Chondrocyte (in vitro differentiated cells): Measurements from ENCODE around the gene GRM7. TPM values are rescaled to one million over a fixed set of nuclear protein-coding genes. Genes with fewer than 3 reads are reported as not detected.

Experiments used
- DNase-seq: peaks from one replicate; pipeline ENCODE4 v3.0.0; 2021; ENCODE audit warnings: mixed read lengths, low spot score
- H3K27ac Mint-ChIP-seq: one replicate; pipeline ENCODE4 v1.8.0; 2021; ENCODE audit warnings: mild to moderate bottlenecking, moderate library complexity, mixed read lengths; ENCODE audit not compliant: unreplicated experiment
- H3K27me3 Mint-ChIP-seq: 2 replicates; pipeline ENCODE4 v1.8.0; 2021; ENCODE audit warnings: low read depth, mixed read lengths
- H3K36me3 Mint-ChIP-seq: 2 replicates; pipeline ENCODE4 v1.8.0; 2021; ENCODE audit warnings: low read depth, mixed read lengths
- H3K4me1 Mint-ChIP-seq: 2 replicates; pipeline ENCODE4 v1.8.0; 2021; ENCODE audit warnings: low read depth, mild to moderate bottlenecking, mixed read lengths
- H3K4me3 Mint-ChIP-seq: one replicate; pipeline ENCODE4 v1.8.0; 2021; ENCODE audit warnings: mild to moderate bottlenecking, moderate library complexity, mixed read lengths; ENCODE audit not compliant: unreplicated experiment
- H3K9me3 Mint-ChIP-seq: 2 replicates; pipeline ENCODE4 v1.8.0; 2021; ENCODE audit warnings: low read depth, mixed read lengths
- total RNA-seq: library from RNA; stranded (reverse); gene quantifications from 3 replicates; pipeline ENCODE4 v1.2.1, GENCODE V29; 2021
- TF ChIP-seq, protein P1 (sequence below): fragments of 200-600 bp; sonication (generic); IDR thresholded peaks from 2 replicates; pipeline ENCODE4 v1.5.0; 2021; ENCODE audit warnings: antibody characterized with exemption, mild to moderate bottlenecking, moderate library complexity

The GRM7 gene
- total RNA-seq, 1 donor from 2014 or later = not detected

GRCh38 chr3:7025581-7026300 lies 164.8 kb downstream of the GRM7 start:
- Mint-ChIP-seq H3K27me3 (no peaks in the 10 kb centered on the region), H3K4me1 (no peaks in the 10 kb centered on the region), H3K4me3 (no peak overlapping the region), H3K36me3 (no peaks in the 10 kb centered on the region), H3K9me3 (no peaks in the 10 kb centered on the region), H3K27ac (no peak overlapping the region)
- no peak for DNase-seq
- TF ChIP-seq, protein P1, sequence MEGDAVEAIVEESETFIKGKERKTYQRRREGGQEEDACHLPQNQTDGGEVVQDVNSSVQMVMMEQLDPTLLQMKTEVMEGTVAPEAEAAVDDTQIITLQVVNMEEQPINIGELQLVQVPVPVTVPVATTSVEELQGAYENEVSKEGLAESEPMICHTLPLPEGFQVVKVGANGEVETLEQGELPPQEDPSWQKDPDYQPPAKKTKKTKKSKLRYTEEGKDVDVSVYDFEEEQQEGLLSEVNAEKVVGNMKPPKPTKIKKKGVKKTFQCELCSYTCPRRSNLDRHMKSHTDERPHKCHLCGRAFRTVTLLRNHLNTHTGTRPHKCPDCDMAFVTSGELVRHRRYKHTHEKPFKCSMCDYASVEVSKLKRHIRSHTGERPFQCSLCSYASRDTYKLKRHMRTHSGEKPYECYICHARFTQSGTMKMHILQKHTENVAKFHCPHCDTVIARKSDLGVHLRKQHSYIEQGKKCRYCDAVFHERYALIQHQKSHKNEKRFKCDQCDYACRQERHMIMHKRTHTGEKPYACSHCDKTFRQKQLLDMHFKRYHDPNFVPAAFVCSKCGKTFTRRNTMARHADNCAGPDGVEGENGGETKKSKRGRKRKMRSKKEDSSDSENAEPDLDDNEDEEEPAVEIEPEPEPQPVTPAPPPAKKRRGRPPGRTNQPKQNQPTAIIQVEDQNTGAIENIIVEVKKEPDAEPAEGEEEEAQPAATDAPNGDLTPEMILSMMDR = no peak

GRCh38 chr3:7029562-7029961 lies 168.6 kb downstream of the GRM7 start:
- Mint-ChIP-seq H3K9me3 (peaks cover 10% of the 10 kb centered on the region), H3K27ac (no peak overlapping the region), H3K36me3 (no peaks in the 10 kb centered on the region), H3K4me1 (no peaks in the 10 kb centered on the region), H3K4me3 (no peak overlapping the region), H3K27me3 (no peaks in the 10 kb centered on the region)
- no peak for DNase-seq
- TF ChIP-seq, protein P1 = no peak

DNA sequence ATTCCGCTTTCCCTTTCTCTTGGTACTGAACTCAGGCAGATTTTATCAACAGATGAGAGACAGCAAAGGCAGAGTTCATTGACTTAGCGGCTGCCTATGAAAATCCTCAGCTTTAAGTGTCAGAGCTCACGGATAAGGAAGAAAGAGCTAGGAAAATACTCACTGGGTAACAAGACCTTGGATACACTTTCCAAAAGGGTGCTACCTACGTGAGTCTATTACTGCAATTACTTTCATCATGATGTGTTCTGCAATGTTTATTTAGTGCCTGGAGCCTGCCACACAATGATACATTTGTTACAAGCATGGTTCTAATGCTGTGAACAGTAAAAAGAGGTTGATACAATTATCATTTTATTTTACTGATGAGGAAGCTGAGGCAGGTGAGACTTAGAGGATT lies 177.5 kb downstream of the GRM7 start:
- Mint-ChIP-seq H3K4me1 (no peaks in the 10 kb centered on the region), H3K27ac (no peak overlapping the region), H3K27me3 (no peaks in the 10 kb centered on the region), H3K9me3 (no peaks in the 10 kb centered on the region), H3K4me3 (no peak overlapping the region), H3K36me3 (no peaks in the 10 kb centered on the region)
- no peak for DNase-seq
- TF ChIP-seq, protein P1 = no peak

- Mint-ChIP-seq H3K9me3 (peaks cover 40% of the 10 kb centered on the region), H3K4me3 (no peak overlapping the region), H3K4me1 (no peaks in the 10 kb centered on the region), H3K27me3 (no peaks in the 10 kb centered on the region), H3K36me3 (no peaks in the 10 kb centered on the region), H3K27ac (no peak overlapping the region)
- no peak for DNase-seq
- TF ChIP-seq, protein P1 = no peak
Observed at GRCh38 chr3:7062714-7063113, 201.8 kb downstream of the GRM7 start.

DNA sequence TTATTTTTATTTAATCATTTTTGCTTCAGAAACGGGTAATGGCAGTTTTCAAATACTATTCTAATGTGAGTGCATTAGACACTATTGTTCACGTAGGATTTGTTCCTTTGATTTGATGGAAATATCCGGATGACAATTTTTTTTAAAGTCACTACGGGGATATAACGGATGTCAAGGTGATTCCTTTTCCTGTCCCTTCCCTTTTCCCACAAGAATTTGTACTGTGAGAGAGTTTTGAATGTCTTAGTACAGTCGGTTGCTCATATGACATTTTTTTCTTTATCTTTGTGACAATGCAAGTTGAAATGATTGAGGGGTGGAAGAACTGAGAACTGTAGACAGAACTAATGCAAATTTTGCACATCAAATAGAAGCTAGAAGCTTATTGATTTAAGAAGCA lies 209.5 kb downstream of the GRM7 start:
- Mint-ChIP-seq H3K27me3 (peaks cover 2% of the 10 kb centered on the region), H3K9me3 (peaks cover 14% of the 10 kb centered on the region), H3K36me3 (no peaks in the 10 kb centered on the region), H3K4me1 (no peaks in the 10 kb centered on the region), H3K27ac (no peak overlapping the region), H3K4me3 (no peak overlapping the region)
- DNase-seq = no peak
- TF ChIP-seq, protein P1 = no peak
